GM12878 (cell line): Measurements from ENCODE around the gene CLASP2. TPM values are rescaled to one million over a fixed set of nuclear protein-coding genes. Genes with fewer than 3 reads are reported as not detected.

Source experiments
- ATAC-seq: fragments of 200-7000 bp; cut with Tn5 transposase; 3 replicates; pipeline ENCODE4 v1.9.1; 2020; ENCODE audit warnings: mild to moderate bottlenecking, moderate library complexity
- BruUV-seq: library from RNA; stranded (reverse); fragments of 400-500 nt; replicated peaks from 2 replicates; lab custom pipeline; 2021; lab: Mats Ljungman, UMichigan
- CTCF ChIA-PET: fragments of 300-600 bp; sonication (Branson Sonifier 250); formaldehyde crosslinking; extraction: SDS; loops from one replicate; lab custom pipeline; 2021; ENCODE audit warnings: inconsistent platforms; lab: Yijun Ruan, JAX
- POLR2A ChIA-PET: fragments of 350-600 bp; formaldehyde crosslinking; extraction: SDS; loops from one replicate; lab custom pipeline; 2021; ENCODE audit warnings: inconsistent platforms; lab: Charles Lee
- RAD21 ChIA-PET: fragments of 300-600 bp; sonication (Branson Sonifier 250); formaldehyde crosslinking; loops from one replicate; lab custom pipeline; 2023; ENCODE audit warnings: antibody characterized with exemption; ENCODE audit not compliant: unreplicated experiment; lab: Charles Lee
- SMC1A ChIA-PET: fragments of 300-600 bp; sonication (Branson Sonifier 250); formaldehyde crosslinking; loops from one replicate; lab custom pipeline; 2023; ENCODE audit not compliant: unreplicated experiment, uncharacterized antibody; lab: Charles Lee
- DNase-seq: peaks from one replicate; pipeline ENCODE4 v3.0.0-alpha.2; 2011; ENCODE audit warnings: low read depth, low spot score
- FAIRE-seq: peaks from 3 replicates; lab custom pipeline; 2011; peaks lifted over from hg19 to GRCh38; lab: Jason Lieb, UNC
- H2AFZ ChIP-seq: 2 replicates; pipeline ENCODE4 v1.6.0; 2011; ENCODE audit warnings: low read depth, low read length, control low read depth; ENCODE audit not compliant: control insufficient read depth
- H3K27ac ChIP-seq: 2 replicates; pipeline ENCODE4 v1.5.1; 2011; ENCODE audit warnings: control low read depth; ENCODE audit not compliant: control insufficient read depth, insufficient read depth
- H3K27me3 ChIP-seq, 2 experiments: replicated peaks in 1 of 2; 2 replicates each; pipeline versions ENCODE4 v1.6.0 to v1.6.1; 2011; ENCODE audit warnings: low read length in 1 of 2; ENCODE audit not compliant: control insufficient read depth in 2 of 2, insufficient read depth in 2 of 2
- H3K36me3 ChIP-seq, 2 experiments: 2 replicates each; pipeline ENCODE4 v1.5.1; 2011; ENCODE audit warnings: low read length in 1 of 2; ENCODE audit not compliant: control insufficient read depth in 2 of 2, insufficient read depth in 2 of 2
- H3K4me1 ChIP-seq: 2 replicates; pipeline ENCODE4 v1.6.1; 2011; ENCODE audit warnings: mild to moderate bottlenecking, low read length, moderate library complexity, mixed read lengths; ENCODE audit not compliant: control insufficient read depth, insufficient read depth
- H3K4me2 ChIP-seq: 2 replicates; pipeline ENCODE4 v1.6.0; 2011; ENCODE audit warnings: control low read depth; ENCODE audit not compliant: control insufficient read depth, insufficient read depth
- H3K4me3 ChIP-seq: fragments of 200-600 bp; sonication (generic); 2 replicates; pipeline ENCODE4 v1.5.1; 2016
- H3K79me2 ChIP-seq: 2 replicates; pipeline ENCODE4 v1.6.0; 2011; ENCODE audit warnings: low read length; ENCODE audit not compliant: control insufficient read depth, insufficient read depth
- H3K9ac ChIP-seq: 2 replicates; pipeline ENCODE4 v1.8.0; 2011; ENCODE audit warnings: low read length, control low read depth, mixed read lengths; ENCODE audit not compliant: control insufficient read depth, insufficient read depth
- H3K9me3 ChIP-seq: replicated peaks from 3 replicates; pipeline ENCODE4 v1.5.1; 2011; ENCODE audit warnings: mild to moderate bottlenecking, low read length; ENCODE audit not compliant: control insufficient read depth, insufficient read depth
- H4K20me1 ChIP-seq: 2 replicates; pipeline ENCODE4 v1.6.0; 2011; ENCODE audit not compliant: control insufficient read depth, insufficient read depth
- CUX1 ChIP-seq: IDR thresholded peaks from 2 replicates; pipeline ENCODE4 v1.6.1; 2012; ENCODE audit warnings: improper control_type of control experiment, low read depth, low read length; ENCODE audit not compliant: insufficient replicate concordance
- DPF2 ChIP-seq: fragments of 450-650 bp; IDR thresholded peaks from 2 replicates; pipeline ENCODE4 v1.6.1; 2017; ENCODE audit warnings: mild to moderate bottlenecking
- IRF4 ChIP-seq: IDR thresholded peaks from 2 replicates; pipeline ENCODE4 v1.6.1; 2011; ENCODE audit warnings: low read depth, low read length
- MYC ChIP-seq: IDR thresholded peaks from 2 replicates; pipeline ENCODE4 v1.6.1; 2011; ENCODE audit warnings: mild to moderate bottlenecking, low read length, moderate library complexity, inconsistent platforms; ENCODE audit not compliant: insufficient read depth, insufficient replicate concordance, insufficient read length, severe bottlenecking
- NBN ChIP-seq: fragments of 450-650 bp; IDR thresholded peaks from 2 replicates; pipeline ENCODE4 v1.6.1; 2016
- NR2C1 ChIP-seq: fragments of 450-650 bp; IDR thresholded peaks from 2 replicates; pipeline ENCODE4 v1.6.1; 2017; ENCODE audit warnings: antibody characterized with exemption, mild to moderate bottlenecking, moderate library complexity
- POLR2AphosphoS2 ChIP-seq: IDR thresholded peaks from 2 replicates; pipeline ENCODE4 v1.6.1; 2011; ENCODE audit warnings: low read depth, mild to moderate bottlenecking, low read length, improper control_type of control experiment, moderate library complexity
- RBBP5 ChIP-seq: fragments of 200-600 bp; sonication (generic); conservative IDR thresholded peaks from 2 replicates; pipeline ENCODE4 v1.6.1; 2016
- RUNX3 ChIP-seq: IDR thresholded peaks from 2 replicates; pipeline ENCODE4 v1.6.1; 2012; ENCODE audit warnings: low read length, inconsistent platforms
- SREBF2 ChIP-seq: IDR thresholded peaks from 2 replicates; pipeline ENCODE4 v1.6.1; 2012; ENCODE audit warnings: mild to moderate bottlenecking, low read length
- TCF7 ChIP-seq: IDR thresholded peaks from 2 replicates; pipeline ENCODE4 v1.6.1; 2014; ENCODE audit warnings: antibody characterized with exemption, borderline replicate concordance
- ZNF592 ChIP-seq: fragments of 450-650 bp; IDR thresholded peaks from 2 replicates; pipeline ENCODE4 v1.6.1; 2017; ENCODE audit warnings: mild to moderate bottlenecking, moderate library complexity
- WGBS: methylation state at CpG from one replicate; pipeline ENCODE4 v1.1.6; 2016; ENCODE audit warnings: low lambda C conversion rate; ENCODE audit not compliant: insufficient replicate concordance, insufficient coverage; ENCODE audit errors: missing lambda C conversion rate; 5-methylcytosine and 5-hydroxymethylcytosine counted together
- in situ Hi-C: fragments of 300-500 bp; cut with MboI; formaldehyde crosslinking; loops from 9 replicates; pipeline ENCODE4 v1.14.3; 2018; ENCODE audit warnings: mixed read lengths
- intact Hi-C: fragments of 100-400 bp; cut with micrococcal nuclease; formaldehyde crosslinking; loops from one replicate; pipeline ENCODE4 v1.14.2; 2022; ENCODE audit not compliant: unreplicated experiment
- polyA plus RNA-seq, 11 experiments: library from polyadenylated mRNA; depleted of rRNA in 4 of 11; unstranded in 6 of 11; stranded (reverse) in 5 of 11; fragments of >200 nt; fragmentation: Nextera tagmentation in 4 of 11; fragmentation: Illumina TruSeq in 1 of 11; extraction: Ambion mirVana in 4 of 11; extraction: Trizol in 1 of 11; gene quantifications; 1 replicate in 1 of 11; 2 replicates in 10 of 11; pipeline versions ENCODE4 v1.2.1 to v1.2.3, GENCODE V29; 2011 to 2016; ENCODE audit warnings: inconsistent platforms in 2 of 11, missing spikeins in 2 of 11, low read depth in 1 of 11
- total RNA-seq, 4 experiments: library from RNA; depleted of rRNA in 3 of 4; stranded (reverse); fragments of >200 nt in 3 of 4; fragmentation: Illumina TruSeq in 1 of 4; extraction: Trizol in 1 of 4; gene quantifications; 2 replicates each; pipeline versions ENCODE4 v1.2.1 to v1.2.3, GENCODE V29; 2013 to 2021

CLASP2 gene
- total and polyA plus RNA-seq, 10 of the 15 experiments (the other 5 are each of a cell fraction or from before 2014, with no cell fraction given), result 4.0 to 38.3 (median 26.8) TPM

GRCh38 chr3:33537133-33537532, 180.9 kb downstream of the CLASP2 start (continued):
- TF ChIP-seq ZNF592 (no peak), NR2C1 (no peak), MYC (no peak), DPF2 (no peak)

GRCh38 chr3:33526787-33527186, 191.3 kb downstream of the CLASP2 start:
- WGBS, result 100% methylated on average over 1 of the region's 1 CpG
- no peak for ATAC-seq
- Histone ChIP-seq H3K36me3 (no peaks in the 10 kb centered on the region; a peak in 1 of 4 replicates), H4K20me1 (no peaks in the 10 kb centered on the region), H3K27ac (no peak overlapping the region), H3K27me3 (no peaks in the 10 kb centered on the region), H3K9ac (no peak overlapping the region), H3K4me2 (no peak overlapping the region), H3K4me3 (no peak overlapping the region), H2AFZ (no peak overlapping the region), H3K4me1 (no peaks in the 10 kb centered on the region), H3K9me3 (peaks cover 4% of the 10 kb centered on the region; the same call in 1 of the 3 replicates), H3K79me2 (no peaks in the 10 kb centered on the region)
- no peak for DNase-seq
- intact Hi-C loops (no loop called here), in situ Hi-C loops (no loop called here)
- no peak for FAIRE-seq
- ChIA-PET SMC1A (no interaction called here), POLR2A (no interaction called here), RAD21 (no interaction called here), CTCF (interaction anchor here (0.6 kb wide), 1 partner anchor 335 kb away, joined by 4 read pairs; no protein-coding TSS in a partner anchor)
- no TSS peak for BruUV-seq
- TF ChIP-seq RUNX3, result no peak
- no peak for TF ChIP-seq SREBF2
- no peak for TF ChIP-seq TCF7
- no peak for TF ChIP-seq NBN
- TF ChIP-seq RBBP5, result no peak
- no peak for TF ChIP-seq CUX1
- no peak for TF ChIP-seq IRF4
- no peak for TF ChIP-seq POLR2AphosphoS2
